K562 (cell line): ENCODE measurements around the gene SART3. TPM values are rescaled to one million over a fixed set of nuclear protein-coding genes. Genes with fewer than 3 reads are reported as not detected.
A peak's percentile ranks its signal among the peaks of the same experiment; 100 is the strongest.

Experiments
- CBX3 ChIP-seq, 2 experiments: IDR thresholded peaks; 1 replicate in 1 of 2; 2 replicates in 1 of 2; pipeline ENCODE4 v1.6.1; 2012; ENCODE audit warnings: inconsistent platforms in 2 of 2, low read length in 2 of 2, borderline replicate concordance in 1 of 2, control low read depth in 1 of 2
- EHMT2 ChIP-seq: fragments of 450-650 bp; IDR thresholded peaks from 2 replicates; pipeline ENCODE4 v1.6.1; 2018; ENCODE audit warnings: antibody characterized with exemption
- EP400 ChIP-seq: fragments of 450-650 bp; IDR thresholded peaks from 2 replicates; pipeline ENCODE4 v1.6.1; 2017; ENCODE audit warnings: antibody characterized with exemption, mild to moderate bottlenecking, moderate library complexity
- HMGN3 ChIP-seq: IDR thresholded peaks from 2 replicates; pipeline ENCODE4 v1.6.1; 2011; ENCODE audit warnings: borderline replicate concordance, low read depth, mild to moderate bottlenecking, mixed read lengths, low read length; ENCODE audit not compliant: insufficient read length; ENCODE audit errors: extremely low read depth
- KLF1 ChIP-seq: fragments of 450-650 bp; IDR thresholded peaks from 2 replicates; pipeline ENCODE4 v1.6.1; 2016; ENCODE audit warnings: missing genetic modification characterization, missing compliant biosample characterization
- MCM5 ChIP-seq: fragments of 450-650 bp; IDR thresholded peaks from 2 replicates; pipeline ENCODE4 v1.6.1; 2016; ENCODE audit warnings: low read depth
- RFX7 ChIP-seq: fragments of 250-450 bp; sonication (Bioruptor Pico); IDR thresholded peaks from 2 replicates; pipeline ENCODE4 v1.5.1; 2021; ENCODE audit warnings: mild to moderate bottlenecking
- SIRT6 ChIP-seq: IDR thresholded peaks from one replicate; pipeline ENCODE4 v1.6.1; 2012; ENCODE audit warnings: low read depth, mild to moderate bottlenecking, control low read depth, inconsistent platforms, low read length, moderate library complexity
- TAF1 ChIP-seq: IDR thresholded peaks from 2 replicates; pipeline ENCODE4 v1.6.1; 2011; ENCODE audit warnings: mild to moderate bottlenecking, low read length, moderate library complexity; ENCODE audit not compliant: insufficient read depth, control insufficient read depth, severe bottlenecking; ENCODE audit errors: extremely low read depth
- TBL1XR1 ChIP-seq, 2 experiments: IDR thresholded peaks; 2 replicates each; pipeline ENCODE4 v1.6.1; 2012; ENCODE audit warnings: improper control_type of control experiment in 2 of 2, low read length in 2 of 2, mild to moderate bottlenecking in 1 of 2
- TRIM24 ChIP-seq, 2 experiments: fragments of 450-650 bp; IDR thresholded peaks; 2 replicates each; pipeline ENCODE4 v1.6.1; 2016
- ZNF133 ChIP-seq: fragments of 250-450 bp; sonication (Bioruptor Pico); IDR thresholded peaks from 2 replicates; pipeline ENCODE4 v1.4.0; 2020; ENCODE audit warnings: mild to moderate bottlenecking
- ZNF134 ChIP-seq: fragments of 250-450 bp; sonication (Bioruptor Pico); conservative IDR thresholded peaks from 2 replicates; pipeline ENCODE4 v1.4.0; 2020
- ZNF165 ChIP-seq: fragments of 250-450 bp; sonication (Bioruptor Pico); IDR thresholded peaks from 2 replicates; pipeline ENCODE4 v1.4.0; 2020; ENCODE audit warnings: borderline replicate concordance
- ZNF217 ChIP-seq: sonication (generic); formaldehyde crosslinking; IDR thresholded peaks from 2 replicates; pipeline ENCODE4 v1.8.0; 2022; ENCODE audit warnings: mild to moderate bottlenecking, missing genetic modification reagents
- ZNF232 ChIP-seq: sonication (generic); formaldehyde crosslinking; IDR thresholded peaks from 2 replicates; pipeline ENCODE4 v1.8.0; 2022; ENCODE audit warnings: mild to moderate bottlenecking, missing genetic modification reagents
- ZNF507 ChIP-seq: conservative IDR thresholded peaks from 2 replicates; pipeline ENCODE4 v1.6.1; 2017; ENCODE audit warnings: missing genetic modification characterization, missing compliant biosample characterization
- polyA plus RNA-seq, 8 experiments: library from polyadenylated mRNA; depleted of rRNA in 4 of 8; stranded (reverse) in 5 of 8; unstranded in 3 of 8; fragments of >200 nt; fragmentation: Nextera tagmentation in 2 of 8; fragmentation: Illumina TruSeq in 1 of 8; extraction: Ambion mirVana in 2 of 8; extraction: Trizol in 1 of 8; gene quantifications; 2 replicates each; pipeline versions ENCODE4 v1.2.1 to v1.2.3, GENCODE V29; 2011 to 2014; ENCODE audit warnings: inconsistent platforms in 1 of 8, missing spikeins in 1 of 8
- total RNA-seq, 7 experiments: library from RNA; depleted of rRNA in 6 of 7; stranded (reverse); fragments of >200 nt in 6 of 7; fragmentation: Illumina TruSeq in 2 of 7; extraction: Trizol in 2 of 7; gene quantifications; 2 replicates each; pipeline versions ENCODE4 v1.2.1 to v1.2.3, GENCODE V29; 2011 to 2021; ENCODE audit warnings: low replicate concordance in 1 of 7
- TF ChIP-seq, protein P1 (sequence below): fragments of 450-650 bp; IDR thresholded peaks from 2 replicates; pipeline ENCODE4 v1.6.1; 2018; ENCODE audit warnings: mild to moderate bottlenecking, low read depth; ENCODE audit not compliant: partially characterized antibody
- TF ChIP-seq, protein P2 (sequence below): fragments of 450-650 bp; formaldehyde crosslinking; IDR thresholded peaks from 2 replicates; pipeline ENCODE4 v1.4.0; 2020; ENCODE audit warnings: mild to moderate bottlenecking, moderate library complexity
- TF ChIP-seq, protein P3 (sequence below): fragments of 250-450 bp; sonication (Bioruptor Pico); IDR thresholded peaks from 2 replicates; pipeline ENCODE4 v1.4.0; 2020; ENCODE audit warnings: mild to moderate bottlenecking, moderate library complexity
- TF ChIP-seq, protein P4 (sequence below): fragments of 450-650 bp; IDR thresholded peaks from one replicate; pipeline ENCODE4 v1.6.1; 2018; ENCODE audit warnings: mild to moderate bottlenecking, moderate library complexity; ENCODE audit not compliant: partially characterized antibody

Gene SART3
- total and polyA plus RNA-seq, 9 of the 15 experiments (the other 6 are each of a cell fraction or from before 2014, with no cell fraction given) = 8.9 to 167 (median 56.7) TPM

DNA sequence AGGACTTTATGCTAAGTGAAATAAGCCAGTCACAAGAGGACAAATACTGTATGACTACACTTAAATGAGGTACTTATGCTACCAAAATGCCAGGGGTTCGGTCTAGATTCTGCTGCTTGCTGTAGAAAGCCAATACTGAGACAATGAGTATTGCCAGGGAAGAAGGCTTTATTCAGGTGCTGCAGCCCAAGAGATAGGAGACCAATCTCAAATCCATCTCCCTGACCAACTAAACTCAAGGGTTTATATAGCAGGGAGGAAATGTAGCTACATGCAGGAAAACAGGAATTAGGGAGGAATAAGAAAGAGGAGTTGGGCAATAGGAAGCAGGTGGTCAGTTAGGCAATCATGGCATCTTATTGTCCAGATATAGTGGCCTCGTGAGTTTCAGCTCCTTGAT is 58.1 kb downstream of the SART3 start (continued):
- TF ChIP-seq, protein P1, sequence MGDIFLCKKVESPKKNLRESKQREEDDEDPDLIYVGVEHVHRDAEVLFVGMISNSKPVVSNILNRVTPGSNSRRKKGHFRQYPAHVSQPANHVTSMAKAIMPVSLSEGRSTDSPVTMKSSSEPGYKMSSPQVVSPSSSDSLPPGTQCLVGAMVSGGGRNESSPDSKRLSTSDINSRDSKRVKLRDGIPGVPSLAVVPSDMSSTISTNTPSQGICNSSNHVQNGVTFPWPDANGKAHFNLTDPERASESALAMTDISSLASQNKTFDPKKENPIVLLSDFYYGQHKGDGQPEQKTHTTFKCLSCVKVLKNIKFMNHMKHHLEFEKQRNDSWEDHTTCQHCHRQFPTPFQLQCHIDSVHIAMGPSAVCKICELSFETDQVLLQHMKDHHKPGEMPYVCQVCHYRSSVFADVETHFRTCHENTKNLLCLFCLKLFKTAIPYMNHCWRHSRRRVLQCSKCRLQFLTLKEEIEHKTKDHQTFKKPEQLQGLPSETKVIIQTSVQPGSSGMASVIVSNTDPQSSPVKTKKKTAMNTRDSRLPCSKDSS = peak; percentile 48
- TF ChIP-seq MCM5 (no peak), TRIM24 (IDR thresholded peaks at IDR 0.05) (0 out of 4 replicates have a peak, but pooled peaks of 1 of the 2 experiments have one; percentile 36), ZNF232 (CRISPR knock-in tag) (no peak), HMGN3 (no peak), ZNF217 (CRISPR knock-in tag) (no peak), ZNF165 (no peak), ZNF134 (CRISPR knock-in tag) (no peak), TAF1 (no peak), ZNF507 (tag) (no peak), RFX7 (CRISPR knock-in tag) (no peak), TBL1XR1 (IDR thresholded peaks at IDR 0.05; ENCODE audit: low read length in 2 of 2) (no peak), ZNF133 (CRISPR knock-in tag) (no peak), SIRT6 (no peak), KLF1 (tag) (no peak), CBX3 (IDR thresholded peaks at IDR 0.05; ENCODE audit: borderline replicate concordance in 1 of 2, low read length in 2 of 2) (peak in 1 of 2 experiments; percentile 72; a peak in 1 of 3 replicates), EHMT2 (no peak), EP400 (no peak)
- TF ChIP-seq, protein P2, sequence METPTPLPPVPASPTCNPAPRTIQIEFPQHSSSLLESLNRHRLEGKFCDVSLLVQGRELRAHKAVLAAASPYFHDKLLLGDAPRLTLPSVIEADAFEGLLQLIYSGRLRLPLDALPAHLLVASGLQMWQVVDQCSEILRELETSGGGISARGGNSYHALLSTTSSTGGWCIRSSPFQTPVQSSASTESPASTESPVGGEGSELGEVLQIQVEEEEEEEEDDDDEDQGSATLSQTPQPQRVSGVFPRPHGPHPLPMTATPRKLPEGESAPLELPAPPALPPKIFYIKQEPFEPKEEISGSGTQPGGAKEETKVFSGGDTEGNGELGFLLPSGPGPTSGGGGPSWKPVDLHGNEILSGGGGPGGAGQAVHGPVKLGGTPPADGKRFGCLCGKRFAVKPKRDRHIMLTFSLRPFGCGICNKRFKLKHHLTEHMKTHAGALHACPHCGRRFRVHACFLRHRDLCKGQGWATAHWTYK = no peak
- TF ChIP-seq, protein P3, sequence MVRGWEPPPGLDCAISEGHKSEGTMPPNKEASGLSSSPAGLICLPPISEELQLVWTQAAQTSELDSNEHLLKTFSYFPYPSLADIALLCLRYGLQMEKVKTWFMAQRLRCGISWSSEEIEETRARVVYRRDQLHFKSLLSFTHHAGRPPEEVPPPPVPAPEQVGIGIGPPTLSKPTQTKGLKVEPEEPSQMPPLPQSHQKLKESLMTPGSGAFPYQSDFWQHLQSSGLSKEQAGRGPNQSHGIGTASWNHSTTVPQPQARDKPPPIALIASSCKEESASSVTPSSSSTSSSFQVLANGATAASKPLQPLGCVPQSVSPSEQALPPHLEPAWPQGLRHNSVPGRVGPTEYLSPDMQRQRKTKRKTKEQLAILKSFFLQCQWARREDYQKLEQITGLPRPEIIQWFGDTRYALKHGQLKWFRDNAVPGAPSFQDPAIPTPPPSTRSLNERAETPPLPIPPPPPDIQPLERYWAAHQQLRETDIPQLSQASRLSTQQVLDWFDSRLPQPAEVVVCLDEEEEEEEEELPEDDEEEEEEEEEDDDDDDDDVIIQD = no peak
- TF ChIP-seq, protein P4, sequence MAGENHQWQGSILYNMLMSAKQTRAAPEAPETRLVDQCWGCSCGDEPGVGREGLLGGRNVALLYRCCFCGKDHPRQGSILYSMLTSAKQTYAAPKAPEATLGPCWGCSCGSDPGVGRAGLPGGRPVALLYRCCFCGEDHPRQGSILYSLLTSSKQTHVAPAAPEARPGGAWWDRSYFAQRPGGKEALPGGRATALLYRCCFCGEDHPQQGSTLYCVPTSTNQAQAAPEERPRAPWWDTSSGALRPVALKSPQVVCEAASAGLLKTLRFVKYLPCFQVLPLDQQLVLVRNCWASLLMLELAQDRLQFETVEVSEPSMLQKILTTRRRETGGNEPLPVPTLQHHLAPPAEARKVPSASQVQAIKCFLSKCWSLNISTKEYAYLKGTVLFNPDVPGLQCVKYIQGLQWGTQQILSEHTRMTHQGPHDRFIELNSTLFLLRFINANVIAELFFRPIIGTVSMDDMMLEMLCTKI = no peak
